Measurements from ENCODE around the gene CNTNAP5. TPM values are rescaled to one million over a fixed set of nuclear protein-coding genes. Genes with fewer than 3 reads are reported as not detected.

Gene CNTNAP5
- total and polyA plus RNA-seq, 2 donors (not counting 1 experiment from before 2014, with no cell fraction given) = not detected

- Mint-ChIP-seq H3K27ac (no peak overlapping the region), H3K4me3 (no peak overlapping the region), H3K27me3 (no peaks in the 10 kb centered on the region), H3K9me3 (ENCODE audit: insufficient read depth) (peaks cover 6% of the 10 kb centered on the region), H3K4me1 (no peaks in the 10 kb centered on the region)
- ChIA-PET CTCF (no interaction called here), POLR2A (no interaction called here)
- Histone ChIP-seq H4K20me1 (ENCODE audit: control insufficient read depth, insufficient read depth, low read length, poor library complexity, severe bottlenecking) (no peaks in the 10 kb centered on the region), H3K27me3 (replicated peaks in 1 of 4; ENCODE audit: control extremely low read depth in 1 of 4, control insufficient read depth in 3 of 4, insufficient read depth in 4 of 4, low read length in 3 of 4) (no peaks in the 10 kb centered on the region), H3K27ac (ENCODE audit: low read length in 2 of 2) (no peak overlapping the region), H3K79me2 (ENCODE audit: control insufficient read depth, insufficient read depth, low read length) (no peaks in the 10 kb centered on the region), H2AFZ (ENCODE audit: insufficient read depth, low read depth, low read length, poor library complexity, severe bottlenecking) (no peak overlapping the region), H3K36me3 (replicated peaks in 1 of 2; ENCODE audit: control extremely low read depth in 1 of 2, control insufficient read depth in 1 of 2, extremely low read depth in 1 of 2, insufficient read depth in 2 of 2, low read length in 1 of 2) (no peaks in the 10 kb centered on the region), H3K9ac (ENCODE audit: low read length) (no peak overlapping the region), H3K9me3 (ENCODE audit: control extremely low read depth in 1 of 3, control insufficient read depth in 2 of 3, insufficient read depth in 1 of 3, low read length in 2 of 3) (peaks cover 0 to 3% (median 0%) of the 10 kb centered on the region in 3 donors), H3K4me1 (ENCODE audit: control insufficient read depth in 2 of 2, insufficient read depth in 2 of 2, low read length in 2 of 2) (no peaks in the 10 kb centered on the region), H3K4me2 (replicated peaks; ENCODE audit: low read depth, low read length, poor library complexity, severe bottlenecking) (no peak overlapping the region), H3K4me3 (ENCODE audit: control extremely low read depth in 1 of 5, extremely low read depth in 1 of 5, insufficient read depth in 1 of 5, low read depth in 2 of 5, low read length in 4 of 5) (no peak overlapping the region)
- TF ChIP-seq, protein P1, sequence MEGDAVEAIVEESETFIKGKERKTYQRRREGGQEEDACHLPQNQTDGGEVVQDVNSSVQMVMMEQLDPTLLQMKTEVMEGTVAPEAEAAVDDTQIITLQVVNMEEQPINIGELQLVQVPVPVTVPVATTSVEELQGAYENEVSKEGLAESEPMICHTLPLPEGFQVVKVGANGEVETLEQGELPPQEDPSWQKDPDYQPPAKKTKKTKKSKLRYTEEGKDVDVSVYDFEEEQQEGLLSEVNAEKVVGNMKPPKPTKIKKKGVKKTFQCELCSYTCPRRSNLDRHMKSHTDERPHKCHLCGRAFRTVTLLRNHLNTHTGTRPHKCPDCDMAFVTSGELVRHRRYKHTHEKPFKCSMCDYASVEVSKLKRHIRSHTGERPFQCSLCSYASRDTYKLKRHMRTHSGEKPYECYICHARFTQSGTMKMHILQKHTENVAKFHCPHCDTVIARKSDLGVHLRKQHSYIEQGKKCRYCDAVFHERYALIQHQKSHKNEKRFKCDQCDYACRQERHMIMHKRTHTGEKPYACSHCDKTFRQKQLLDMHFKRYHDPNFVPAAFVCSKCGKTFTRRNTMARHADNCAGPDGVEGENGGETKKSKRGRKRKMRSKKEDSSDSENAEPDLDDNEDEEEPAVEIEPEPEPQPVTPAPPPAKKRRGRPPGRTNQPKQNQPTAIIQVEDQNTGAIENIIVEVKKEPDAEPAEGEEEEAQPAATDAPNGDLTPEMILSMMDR (IDR thresholded peaks at IDR 0.05) = no peak
- TF ChIP-seq EZH2 (IDR thresholded peaks at IDR 0.05; ENCODE audit: borderline replicate concordance, insufficient read depth, low read depth, low read length, poor library complexity, severe bottlenecking) = no peak
- intact Hi-C loops (cut with micrococcal nuclease) = no loop called here
- ATAC-seq (ENCODE audit: low read depth) = no peak
- 67% methylated on average over 1 of the region's 1 CpG for WGBS (ENCODE audit: insufficient coverage)
- DNase-seq = no peak
These were observed 357.1 kb downstream of the CNTNAP5 start for GRCh38 chr2:124382067-124382618.

DNA sequence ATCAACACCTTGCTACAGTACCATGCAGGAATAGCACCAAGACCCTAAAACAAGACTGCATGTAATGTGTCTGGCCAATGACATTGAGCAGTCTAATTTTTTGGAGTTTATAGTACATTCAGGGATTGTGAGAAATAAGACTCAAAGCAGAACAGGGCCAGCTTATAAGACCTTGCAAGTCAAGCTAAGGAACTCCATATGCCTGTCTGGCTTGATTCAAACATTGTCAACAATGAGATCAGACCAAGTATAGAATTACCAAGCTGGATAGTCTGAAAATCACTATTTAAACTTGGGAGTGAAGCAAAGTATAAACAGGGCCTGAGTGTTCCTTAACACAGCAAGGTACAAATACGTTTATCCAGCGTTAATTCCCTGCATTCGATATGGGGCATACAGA is 370.9 kb downstream of the CNTNAP5 start:
- Histone ChIP-seq H3K79me2 (ENCODE audit: control insufficient read depth, insufficient read depth, low read length) (no peaks in the 10 kb centered on the region), H3K36me3 (replicated peaks in 1 of 2; ENCODE audit: control extremely low read depth in 1 of 2, control insufficient read depth in 1 of 2, extremely low read depth in 1 of 2, insufficient read depth in 2 of 2, low read length in 1 of 2) (no peaks in the 10 kb centered on the region), H3K9ac (ENCODE audit: low read length) (no peak overlapping the region), H3K27me3 (replicated peaks in 1 of 4; ENCODE audit: control extremely low read depth in 1 of 4, control insufficient read depth in 3 of 4, insufficient read depth in 4 of 4, low read length in 3 of 4) (no peaks in the 10 kb centered on the region), H2AFZ (ENCODE audit: insufficient read depth, low read depth, low read length, poor library complexity, severe bottlenecking) (no peak overlapping the region), H3K4me3 (ENCODE audit: control extremely low read depth in 1 of 5, extremely low read depth in 1 of 5, insufficient read depth in 1 of 5, low read depth in 2 of 5, low read length in 4 of 5) (no peak overlapping the region), H3K4me1 (ENCODE audit: control insufficient read depth in 2 of 2, insufficient read depth in 2 of 2, low read length in 2 of 2) (no peaks in the 10 kb centered on the region), H3K9me3 (ENCODE audit: control extremely low read depth in 1 of 3, control insufficient read depth in 2 of 3, insufficient read depth in 1 of 3, low read length in 2 of 3) (no peaks in the 10 kb centered on the region), H3K27ac (ENCODE audit: low read length in 2 of 2) (no peak overlapping the region), H3K4me2 (replicated peaks; ENCODE audit: low read depth, low read length, poor library complexity, severe bottlenecking) (no peak overlapping the region), H4K20me1 (ENCODE audit: control insufficient read depth, insufficient read depth, low read length, poor library complexity, severe bottlenecking) (no peaks in the 10 kb centered on the region)
- Mint-ChIP-seq H3K27ac (no peak overlapping the region), H3K9me3 (ENCODE audit: insufficient read depth) (no peaks in the 10 kb centered on the region), H3K4me3 (no peak overlapping the region), H3K4me1 (no peaks in the 10 kb centered on the region), H3K27me3 (no peaks in the 10 kb centered on the region)
- ChIA-PET POLR2A (no interaction called here), CTCF (no interaction called here)
- 89% methylated on average over 3 of the region's 3 CpGs for WGBS (ENCODE audit: insufficient coverage)
- ATAC-seq (ENCODE audit: low read depth) (no peak), DNase-seq (no peak)
- intact Hi-C loops (cut with micrococcal nuclease) = no loop called here
- TF ChIP-seq, protein P1 (IDR thresholded peaks at IDR 0.05) = no peak
- no peak for TF ChIP-seq EZH2 (IDR thresholded peaks at IDR 0.05; ENCODE audit: borderline replicate concordance, insufficient read depth, low read depth, low read length, poor library complexity, severe bottlenecking)
